ENCODE measurements around the gene PI4KA.

Gene PI4KA

GRCh38 chr22:20752104-20752741, 106.4 kb downstream of the PI4KA start:
- Histone ChIP-seq H3K79me2 (ENCODE audit: control insufficient read depth, low read length) (no peaks in the 10 kb centered on the region), H4K20me1 (ENCODE audit: control insufficient read depth, insufficient read depth, low read depth, low read length) (no peaks in the 10 kb centered on the region), H3K27ac (ENCODE audit: low read depth, low read length) (no peak overlapping the region), H3K4me1 (ENCODE audit: control insufficient read depth, low read length) (peaks cover 11% of the 10 kb centered on the region), H3K4me2 (ENCODE audit: low read length) (no peak overlapping the region), H3K9me3 (ENCODE audit: control insufficient read depth, insufficient read depth, low read length) (no peaks in the 10 kb centered on the region), H3F3A (ENCODE audit: control insufficient read depth, insufficient read depth) (no peaks in the 10 kb centered on the region), H3K36me3 (ENCODE audit: control insufficient read depth, low read length) (peaks cover 34% of the 10 kb centered on the region), H3K27me3 (ENCODE audit: control insufficient read depth, low read length) (no peaks in the 10 kb centered on the region), H3K4me3 (ENCODE audit: low read length) (no peak overlapping the region), H3K9me2 (replicated peaks; ENCODE audit: control insufficient read depth, low read length) (no peaks in the 10 kb centered on the region)
- TF ChIP-seq CTCF (IDR thresholded peaks at IDR 0.05; ENCODE audit: low read depth, low read length, poor library complexity, severe bottlenecking): no peak

- no peak for TF ChIP-seq CTCF (IDR thresholded peaks at IDR 0.05; ENCODE audit: low read depth, low read length, poor library complexity, severe bottlenecking)
- TF ChIP-seq EZH2phosphoT487 (IDR thresholded peaks at IDR 0.05; ENCODE audit: borderline replicate concordance, low read length): no peak
Observed at GRCh38 chr22:20751185-20751851, 107.3 kb downstream of the PI4KA start.

DNA sequence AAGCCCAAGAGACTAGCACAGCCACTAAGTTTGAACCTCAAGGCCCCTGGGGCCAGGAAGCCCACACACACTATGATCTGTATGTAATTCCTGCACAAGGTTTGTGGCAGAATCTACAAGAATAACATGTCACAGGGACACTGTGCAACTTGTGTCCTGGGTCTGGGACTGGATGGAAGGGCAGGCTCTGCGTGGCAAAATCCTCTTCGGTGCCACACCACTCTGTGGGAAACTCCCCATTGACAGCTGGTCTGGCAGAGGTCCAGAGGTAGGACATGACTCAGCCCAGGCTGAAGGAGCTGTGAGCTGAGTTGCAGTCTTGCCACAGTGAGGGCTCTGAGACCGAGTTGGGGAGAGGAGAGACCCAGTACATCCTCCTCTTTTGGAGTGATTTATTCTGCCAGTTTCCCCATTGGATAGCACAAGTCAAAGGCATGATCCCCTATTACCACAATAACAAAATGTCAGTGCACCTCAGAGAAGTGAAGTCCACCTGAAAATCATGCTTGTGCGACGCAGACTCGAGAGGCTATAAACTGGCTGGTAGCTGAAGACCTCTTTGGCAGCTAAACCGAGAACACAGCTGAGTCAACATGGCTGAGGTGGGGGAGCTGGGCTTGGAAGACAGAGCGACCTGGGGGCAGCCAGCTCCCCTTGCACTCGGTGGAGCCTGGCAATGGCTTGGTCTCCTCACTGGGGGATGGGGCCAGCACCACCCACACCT, 108.0 kb downstream of the PI4KA start:
- no peaks in the 10 kb centered on the region for H3K9me2 ChIP-seq (replicated peaks; ENCODE audit: control insufficient read depth, low read length)
- no peaks in the 10 kb centered on the region for H3K27me3 ChIP-seq (ENCODE audit: control insufficient read depth, low read length)
- no peaks in the 10 kb centered on the region for H3K9me3 ChIP-seq (ENCODE audit: control insufficient read depth, insufficient read depth, low read length)
- no peaks in the 10 kb centered on the region for H4K20me1 ChIP-seq (ENCODE audit: control insufficient read depth, insufficient read depth, low read depth, low read length)
- no peak overlapping the region for H3K27ac ChIP-seq (ENCODE audit: low read depth, low read length)
- TF ChIP-seq EZH2phosphoT487 (IDR thresholded peaks at IDR 0.05; ENCODE audit: borderline replicate concordance, low read length) (no peak), CTCF (IDR thresholded peaks at IDR 0.05; ENCODE audit: low read depth, low read length, poor library complexity, severe bottlenecking) (no peak)
- peaks cover 43% of the 10 kb centered on the region for H3K36me3 ChIP-seq (ENCODE audit: control insufficient read depth, low read length)
- no peak overlapping the region for H3K4me2 ChIP-seq (ENCODE audit: low read length)
- H3K79me2 ChIP-seq (ENCODE audit: control insufficient read depth, low read length): no peaks in the 10 kb centered on the region
- no peaks in the 10 kb centered on the region for H3F3A ChIP-seq (ENCODE audit: control insufficient read depth, insufficient read depth)
- H3K4me1 ChIP-seq (ENCODE audit: control insufficient read depth, low read length): peaks cover 11% of the 10 kb centered on the region
- no peak overlapping the region for H3K4me3 ChIP-seq (ENCODE audit: low read length)

More at GRCh38 chr22:20751185-20751851, 107.3 kb downstream of the PI4KA start:
- peaks cover 43% of the 10 kb centered on the region for H3K36me3 ChIP-seq (ENCODE audit: control insufficient read depth, low read length)
- H3K79me2 ChIP-seq (ENCODE audit: control insufficient read depth, low read length): no peaks in the 10 kb centered on the region
- no peak overlapping the region for H3K4me3 ChIP-seq (ENCODE audit: low read length)
- H3K4me1 ChIP-seq (ENCODE audit: control insufficient read depth, low read length): peaks cover 11% of the 10 kb centered on the region
- no peak overlapping the region for H3K27ac ChIP-seq (ENCODE audit: low read depth, low read length)
- no peaks in the 10 kb centered on the region for H3F3A ChIP-seq (ENCODE audit: control insufficient read depth, insufficient read depth)
- H3K9me3 ChIP-seq (ENCODE audit: control insufficient read depth, insufficient read depth, low read length): no peaks in the 10 kb centered on the region
- H3K4me2 ChIP-seq (ENCODE audit: low read length): no peak overlapping the region
- no peaks in the 10 kb centered on the region for H4K20me1 ChIP-seq (ENCODE audit: control insufficient read depth, insufficient read depth, low read depth, low read length)
- no peaks in the 10 kb centered on the region for H3K9me2 ChIP-seq (replicated peaks; ENCODE audit: control insufficient read depth, low read length)
- H3K27me3 ChIP-seq (ENCODE audit: control insufficient read depth, low read length): no peaks in the 10 kb centered on the region
